AG09319 (cell line): ENCODE measurements around the gene CLDN14.

ENCODE experiments used
- DNase-seq: peaks from one replicate; pipeline ENCODE4 v3.0.0-alpha.2; 2010; ENCODE audit warnings: low read depth; ENCODE audit errors: extremely low read depth
- TF ChIP-seq, protein P1 (sequence below): IDR thresholded peaks from 2 replicates; pipeline ENCODE4 v1.5.1; 2011; ENCODE audit warnings: low read depth, mild to moderate bottlenecking, inconsistent platforms, low read length, moderate library complexity

CLDN14 gene

DNA sequence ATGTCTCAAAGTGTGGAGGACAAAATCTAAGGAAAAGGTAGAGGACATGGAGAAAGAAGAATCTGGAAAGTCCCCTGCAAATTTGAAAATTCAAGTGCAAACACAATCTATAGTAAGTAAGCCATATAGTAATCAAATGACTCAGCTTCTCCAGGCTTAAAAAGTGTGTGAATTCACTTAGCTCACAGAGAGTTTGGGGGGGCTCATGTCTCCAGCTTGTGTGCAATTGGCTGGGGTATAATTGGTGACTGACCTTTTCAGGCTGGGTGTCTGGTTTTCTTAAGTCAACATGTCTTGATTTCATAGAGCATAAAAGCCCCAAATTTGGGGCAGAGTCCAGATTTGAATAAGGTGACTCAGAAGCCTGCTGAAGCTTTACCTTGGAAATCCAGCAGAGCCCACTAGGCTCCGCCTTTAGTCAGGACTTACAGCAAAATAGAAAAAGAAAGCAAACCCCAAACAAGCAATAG, 8.6 kb downstream of the CLDN14 start:
- DNase-seq = no peak
- TF ChIP-seq, protein P1, sequence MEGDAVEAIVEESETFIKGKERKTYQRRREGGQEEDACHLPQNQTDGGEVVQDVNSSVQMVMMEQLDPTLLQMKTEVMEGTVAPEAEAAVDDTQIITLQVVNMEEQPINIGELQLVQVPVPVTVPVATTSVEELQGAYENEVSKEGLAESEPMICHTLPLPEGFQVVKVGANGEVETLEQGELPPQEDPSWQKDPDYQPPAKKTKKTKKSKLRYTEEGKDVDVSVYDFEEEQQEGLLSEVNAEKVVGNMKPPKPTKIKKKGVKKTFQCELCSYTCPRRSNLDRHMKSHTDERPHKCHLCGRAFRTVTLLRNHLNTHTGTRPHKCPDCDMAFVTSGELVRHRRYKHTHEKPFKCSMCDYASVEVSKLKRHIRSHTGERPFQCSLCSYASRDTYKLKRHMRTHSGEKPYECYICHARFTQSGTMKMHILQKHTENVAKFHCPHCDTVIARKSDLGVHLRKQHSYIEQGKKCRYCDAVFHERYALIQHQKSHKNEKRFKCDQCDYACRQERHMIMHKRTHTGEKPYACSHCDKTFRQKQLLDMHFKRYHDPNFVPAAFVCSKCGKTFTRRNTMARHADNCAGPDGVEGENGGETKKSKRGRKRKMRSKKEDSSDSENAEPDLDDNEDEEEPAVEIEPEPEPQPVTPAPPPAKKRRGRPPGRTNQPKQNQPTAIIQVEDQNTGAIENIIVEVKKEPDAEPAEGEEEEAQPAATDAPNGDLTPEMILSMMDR = no peak

DNA sequence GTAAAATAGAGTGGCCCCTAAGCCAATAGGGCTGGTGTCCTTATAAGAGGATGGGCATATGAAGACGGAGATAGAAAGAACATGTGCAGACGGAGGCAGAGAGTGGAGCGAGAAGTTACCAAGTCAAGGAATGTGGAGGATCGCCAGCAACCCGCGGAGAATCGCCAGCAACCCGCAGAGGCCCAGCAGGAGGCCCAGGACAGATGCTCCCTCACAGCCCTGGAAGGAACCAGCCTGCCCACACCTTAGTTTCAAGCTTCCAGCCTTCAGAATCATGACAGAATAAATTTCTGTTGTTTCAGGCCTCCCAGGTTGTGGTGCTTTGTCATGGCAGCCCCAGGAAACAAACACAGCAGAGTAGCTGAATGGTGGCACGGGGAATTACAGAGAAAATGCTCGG, 9.6 kb downstream of the CLDN14 start:
- no peak for DNase-seq
- TF ChIP-seq, protein P1 = no peak

DNA sequence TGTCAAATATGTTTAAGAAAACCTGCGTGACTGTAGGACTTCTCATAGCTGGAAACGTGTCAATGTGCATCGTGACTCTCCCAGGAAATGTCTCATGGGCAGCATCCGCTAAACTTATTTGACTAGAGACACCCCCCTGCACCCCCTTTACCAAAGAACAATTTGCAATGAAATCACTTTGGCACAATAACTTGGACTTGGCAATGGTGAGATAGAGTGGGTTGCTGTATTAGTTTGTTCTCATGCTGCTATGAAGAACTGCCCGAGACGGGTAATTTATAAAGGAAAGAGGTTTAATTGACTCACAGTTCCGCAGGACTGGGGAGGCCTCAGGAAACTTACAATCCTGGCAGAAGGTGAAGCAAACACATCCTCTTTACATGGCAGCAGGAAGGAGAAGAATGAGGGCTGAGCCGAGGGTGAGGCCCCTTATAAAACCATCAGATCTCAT, 13.8 kb downstream of the CLDN14 start:
- TF ChIP-seq, protein P1 = no peak
- DNase-seq = no peak

- no peak for DNase-seq
- TF ChIP-seq, protein P1 = no peak
These were observed 14.4 kb downstream of the CLDN14 start for GRCh38 chr21:36465478-36465877.

DNA sequence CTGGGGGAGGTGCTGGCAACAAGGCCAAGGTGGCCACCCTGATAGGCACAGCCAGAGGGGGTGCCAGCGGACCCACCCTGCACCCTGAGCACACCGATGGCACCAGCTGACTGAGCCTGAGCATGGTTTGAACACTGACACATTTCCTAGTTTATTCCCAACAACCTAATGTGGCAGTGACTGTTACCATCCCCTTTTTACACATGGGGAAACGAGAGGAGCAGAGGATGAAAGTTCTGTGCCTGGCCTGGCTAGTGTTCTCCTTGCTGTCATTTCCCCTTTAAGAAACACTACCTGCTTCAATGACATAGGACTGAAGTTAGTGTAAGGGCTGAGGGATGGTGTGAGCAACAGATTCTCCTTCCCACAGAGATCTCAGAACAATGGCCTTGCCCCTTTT, 15.3 kb downstream of the CLDN14 start:
- TF ChIP-seq, protein P1 = no peak
- DNase-seq = no peak

DNA sequence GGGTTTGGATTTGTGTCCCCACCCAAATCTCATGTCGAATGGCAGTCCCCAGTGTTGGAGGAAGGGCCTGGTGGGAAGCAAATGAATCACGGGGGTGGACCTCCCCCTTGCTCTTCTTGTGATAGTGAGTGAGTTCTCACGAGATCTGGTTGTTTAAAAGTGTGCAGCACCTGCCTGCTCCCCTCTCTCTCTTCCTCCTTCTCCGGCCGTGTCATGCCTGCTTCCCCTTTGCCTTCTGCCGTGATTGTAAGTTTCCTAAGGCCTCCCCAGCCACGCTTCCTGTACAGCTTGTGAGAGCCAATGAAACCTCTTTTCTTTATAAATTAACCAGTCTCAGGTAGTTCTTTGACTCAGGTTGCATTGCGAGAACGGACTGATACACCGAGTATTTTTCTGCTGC, 15.9 kb downstream of the CLDN14 start:
- no peak for DNase-seq

GRCh38 chr21:36463204-36463603, 16.7 kb downstream of the CLDN14 start:
- no peak for DNase-seq
- TF ChIP-seq, protein P1 = no peak

More for the DNA sequence above, 15.9 kb downstream of the CLDN14 start:
- TF ChIP-seq, protein P1 = no peak
